ENCODE data around the gene RHBDD1.

- TF ChIP-seq CTCF (IDR thresholded peaks at IDR 0.05; ENCODE audit: low read depth, low read length, poor library complexity, severe bottlenecking) (peak; percentile 71), EZH2phosphoT487 (IDR thresholded peaks at IDR 0.05; ENCODE audit: borderline replicate concordance, low read length) (no peak)
These were observed 33.3 kb upstream of the RHBDD1 start for GRCh38 chr2:226802573-226802972.
